Mucosa of gallbladder (tissue), 1 donor: ENCODE measurements around the gene DLGAP4. TPM values are rescaled to one million over a fixed set of nuclear protein-coding genes. Genes with fewer than 3 reads are reported as not detected.

ENCODE experiments used
- DNase-seq: peaks from one replicate; pipeline ENCODE4 v3.0.0-alpha.2; 2020; ENCODE audit warnings: low spot score
- total RNA-seq: library from RNA; stranded (reverse); gene quantifications from one replicate; pipeline ENCODE4 v1.2.1, GENCODE V29; 2021
- donor health status: DM: no; HTN: no; CAD: no.

DLGAP4 gene
- total RNA-seq, 1 donor from 2014 or later: 78.4 TPM

DNA sequence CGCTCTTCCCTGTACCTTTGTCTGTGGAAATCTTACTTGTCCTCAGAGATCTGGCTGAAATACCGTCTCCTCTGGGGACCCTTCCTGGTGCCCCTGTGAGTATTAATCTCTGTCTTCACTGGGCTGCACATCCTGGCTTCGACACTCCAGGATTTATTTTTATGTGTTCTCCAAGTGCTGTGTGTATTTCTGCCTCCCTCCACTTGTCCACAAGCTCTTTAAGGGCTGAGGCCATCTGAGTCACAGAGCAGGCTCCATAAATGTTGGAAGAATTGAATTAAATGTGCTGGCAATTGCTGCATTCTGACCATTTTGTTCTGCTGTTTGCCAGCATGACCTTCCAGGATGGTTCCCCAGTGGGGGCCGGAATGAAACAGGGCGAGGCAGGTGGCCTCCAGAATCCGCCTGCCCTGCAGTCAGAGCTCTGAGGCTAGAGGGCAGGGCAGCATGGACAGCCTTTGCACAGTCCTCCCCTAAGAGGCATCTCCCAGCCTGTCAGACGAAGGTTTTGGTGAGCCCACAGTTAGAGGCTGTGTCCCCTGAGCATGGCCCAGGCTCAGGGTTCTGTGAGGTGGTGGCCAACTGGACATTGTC is 105.8 kb downstream of the DLGAP4 start:
- DNase-seq: no peak

DNA sequence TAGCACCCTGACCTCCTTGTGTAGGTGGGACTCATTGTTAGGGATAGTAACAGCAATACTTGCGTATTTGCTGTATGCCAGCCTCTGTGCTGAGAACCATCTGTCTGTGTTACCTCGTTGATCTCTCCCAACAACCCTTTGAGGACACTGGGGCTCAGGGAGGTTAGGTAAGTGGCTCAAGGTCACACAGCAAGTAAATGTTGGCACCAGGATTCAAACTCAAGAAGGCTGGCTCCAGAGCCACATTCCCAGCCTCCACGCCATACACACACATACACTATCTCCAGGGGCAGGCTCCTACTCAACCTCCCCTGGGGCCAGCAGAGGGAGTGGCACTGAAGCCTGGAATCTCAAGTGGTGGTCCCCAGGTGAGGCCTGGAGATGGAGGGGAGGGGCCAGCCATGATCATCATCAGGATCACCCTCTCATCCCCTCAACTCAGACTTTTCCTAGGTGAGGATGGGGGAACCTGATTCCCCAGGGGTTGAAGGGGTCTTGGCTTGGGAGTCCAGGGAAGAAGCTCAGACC is 109.4 kb downstream of the DLGAP4 start:
- DNase-seq: no peak

DNA sequence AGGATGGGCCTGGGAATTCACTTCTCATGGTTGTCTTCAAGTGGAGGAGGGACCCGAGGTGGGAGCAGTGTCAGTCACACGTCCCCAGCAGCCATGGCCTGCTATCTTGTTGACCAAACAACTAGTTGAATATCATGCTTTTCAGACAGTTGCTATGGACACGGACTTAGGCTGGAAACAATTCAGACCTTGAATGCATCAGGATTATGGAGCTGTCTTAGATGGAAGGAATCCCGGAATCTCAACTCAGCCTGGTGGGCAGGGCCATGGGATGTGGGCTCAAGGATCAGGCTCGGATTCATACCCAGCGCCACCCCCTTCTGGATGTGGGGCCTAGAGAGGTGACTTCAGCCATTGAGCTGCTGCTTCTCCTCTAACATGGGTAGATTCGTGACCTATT is 112.6 kb downstream of the DLGAP4 start:
- DNase-seq: no peak

DNA sequence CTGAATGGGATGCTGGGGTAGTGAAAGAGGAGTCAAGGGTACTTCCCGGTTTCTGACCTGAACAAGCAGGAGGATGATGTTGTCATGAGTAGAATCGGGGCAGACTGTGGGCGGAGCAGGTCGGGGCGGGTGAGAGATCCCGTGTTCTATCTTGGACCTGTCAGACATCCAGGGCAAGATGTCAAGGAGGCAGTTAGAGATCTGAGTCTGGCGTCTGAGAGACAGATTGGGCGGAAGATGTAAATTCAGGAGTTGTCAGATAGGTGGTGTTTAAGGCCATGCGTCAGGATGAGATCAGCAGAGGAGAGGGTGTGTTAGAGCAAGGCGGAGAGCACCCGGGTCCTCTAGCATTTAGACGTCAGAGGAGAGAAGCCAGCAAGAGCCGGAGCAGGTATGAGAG is 115.5 kb downstream of the DLGAP4 start:
- DNase-seq: no peak

DNA sequence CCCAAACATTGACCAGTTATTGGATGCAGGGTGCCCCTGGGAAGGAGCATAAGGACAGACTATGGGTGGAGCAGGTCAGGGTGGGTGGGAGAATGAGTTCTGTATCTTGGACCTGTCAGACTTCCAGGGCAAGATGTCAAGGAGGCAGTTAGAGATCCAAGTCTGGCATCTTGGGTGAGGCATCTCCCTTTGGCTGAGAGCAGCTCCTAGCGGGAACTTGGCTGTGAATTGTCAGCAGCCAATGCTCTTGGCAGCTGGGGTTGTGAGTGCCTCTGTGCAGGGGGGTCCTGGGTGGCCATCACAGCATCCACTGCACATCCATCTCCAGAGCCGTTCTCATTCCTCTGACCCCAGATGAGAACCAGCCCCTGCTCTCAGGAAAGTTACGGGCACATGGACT is 118.2 kb downstream of the DLGAP4 start:
- DNase-seq: no peak

DNA sequence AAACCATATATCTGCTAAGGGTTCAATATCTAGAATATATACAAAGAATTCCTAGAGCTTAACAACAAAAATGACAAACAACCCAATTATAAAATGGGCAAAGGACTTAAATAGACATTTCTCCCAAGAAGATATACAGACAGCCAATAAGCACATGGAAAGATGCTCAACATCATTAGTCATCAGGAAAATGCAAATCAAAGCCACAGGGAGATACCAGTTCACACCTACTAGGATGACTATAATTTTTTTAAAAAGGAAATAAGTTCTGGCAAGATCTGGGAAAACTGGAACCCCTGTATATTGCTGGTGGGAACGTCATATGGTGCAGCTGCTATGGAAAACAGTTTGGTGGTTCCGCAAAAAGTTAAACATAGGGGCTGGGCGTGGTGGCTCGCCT is 119.0 kb downstream of the DLGAP4 start:
- DNase-seq: no peak

DNA sequence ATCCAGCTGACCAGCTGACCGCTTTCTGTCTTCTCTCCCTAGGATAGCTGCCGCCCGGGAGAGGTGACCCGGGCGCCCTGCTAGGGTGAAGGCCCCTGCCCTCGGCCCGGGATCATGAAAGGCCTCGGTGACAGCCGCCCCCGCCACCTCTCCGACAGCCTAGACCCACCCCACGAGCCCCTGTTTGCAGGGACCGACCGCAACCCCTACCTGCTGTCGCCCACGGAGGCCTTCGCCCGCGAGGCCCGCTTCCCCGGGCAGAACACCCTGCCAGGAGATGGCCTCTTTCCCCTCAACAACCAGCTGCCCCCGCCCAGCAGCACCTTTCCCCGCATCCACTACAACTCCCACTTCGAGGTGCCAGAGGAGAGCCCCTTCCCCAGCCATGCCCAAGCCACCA is 125.5 kb downstream of the DLGAP4 start:
- no peak for DNase-seq

DNA sequence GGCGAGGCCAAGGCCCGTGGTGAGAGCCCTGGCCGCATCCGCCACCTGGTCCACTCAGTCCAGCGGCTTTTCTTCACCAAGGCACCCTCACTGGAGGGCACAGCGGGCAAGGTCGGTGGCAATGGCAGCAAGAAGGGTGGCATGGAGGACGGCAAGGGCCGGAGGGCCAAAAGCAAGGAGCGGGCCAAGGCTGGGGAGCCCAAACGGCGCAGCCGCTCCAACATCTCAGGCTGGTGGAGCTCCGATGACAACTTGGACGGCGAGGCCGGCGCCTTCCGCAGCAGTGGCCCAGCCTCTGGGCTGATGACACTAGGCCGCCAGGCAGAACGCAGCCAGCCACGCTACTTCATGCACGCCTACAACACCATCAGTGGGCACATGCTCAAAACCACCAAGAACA is 126.0 kb downstream of the DLGAP4 start:
- no peak for DNase-seq

DNA sequence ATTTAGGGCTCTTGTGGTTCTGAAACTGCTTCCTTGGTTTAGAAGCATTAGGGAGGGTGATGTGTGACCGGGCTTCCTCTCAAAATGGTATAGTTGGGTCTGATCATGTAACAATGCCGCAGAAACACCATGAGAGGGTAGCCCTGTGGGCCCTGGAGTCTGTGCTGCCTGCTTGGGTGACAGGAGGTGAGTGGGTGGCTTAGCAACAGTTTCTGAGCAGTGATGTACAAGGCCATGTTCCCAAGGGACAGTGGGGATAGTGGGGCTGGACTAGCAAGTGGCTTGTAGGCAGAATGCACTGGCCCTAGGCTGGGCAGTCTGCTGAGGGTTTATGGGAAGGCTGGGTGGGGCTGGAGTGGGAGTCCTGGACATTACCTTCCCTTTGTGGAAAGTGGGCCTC is 128.2 kb downstream of the DLGAP4 start:
- no peak for DNase-seq

DNA sequence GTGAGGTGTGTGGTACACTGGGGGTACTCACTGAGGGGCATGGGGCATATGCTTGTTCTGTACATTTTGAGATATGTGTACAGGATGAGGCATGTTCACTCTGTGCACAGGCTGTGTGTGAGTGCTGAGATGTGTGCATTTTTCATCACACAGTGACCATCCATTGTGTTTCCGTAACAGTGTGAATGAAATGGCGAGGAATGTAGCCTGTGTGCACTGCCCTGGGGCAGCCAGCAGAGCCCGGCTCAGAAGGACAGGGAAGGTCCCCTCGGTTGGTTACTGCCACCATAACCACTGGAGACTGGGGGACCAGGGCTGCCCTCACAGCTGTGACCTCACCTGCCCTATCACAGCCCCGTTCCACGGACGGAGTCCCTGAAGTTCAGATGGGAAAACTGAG is 129.0 kb downstream of the DLGAP4 start:
- DNase-seq: no peak

DNA sequence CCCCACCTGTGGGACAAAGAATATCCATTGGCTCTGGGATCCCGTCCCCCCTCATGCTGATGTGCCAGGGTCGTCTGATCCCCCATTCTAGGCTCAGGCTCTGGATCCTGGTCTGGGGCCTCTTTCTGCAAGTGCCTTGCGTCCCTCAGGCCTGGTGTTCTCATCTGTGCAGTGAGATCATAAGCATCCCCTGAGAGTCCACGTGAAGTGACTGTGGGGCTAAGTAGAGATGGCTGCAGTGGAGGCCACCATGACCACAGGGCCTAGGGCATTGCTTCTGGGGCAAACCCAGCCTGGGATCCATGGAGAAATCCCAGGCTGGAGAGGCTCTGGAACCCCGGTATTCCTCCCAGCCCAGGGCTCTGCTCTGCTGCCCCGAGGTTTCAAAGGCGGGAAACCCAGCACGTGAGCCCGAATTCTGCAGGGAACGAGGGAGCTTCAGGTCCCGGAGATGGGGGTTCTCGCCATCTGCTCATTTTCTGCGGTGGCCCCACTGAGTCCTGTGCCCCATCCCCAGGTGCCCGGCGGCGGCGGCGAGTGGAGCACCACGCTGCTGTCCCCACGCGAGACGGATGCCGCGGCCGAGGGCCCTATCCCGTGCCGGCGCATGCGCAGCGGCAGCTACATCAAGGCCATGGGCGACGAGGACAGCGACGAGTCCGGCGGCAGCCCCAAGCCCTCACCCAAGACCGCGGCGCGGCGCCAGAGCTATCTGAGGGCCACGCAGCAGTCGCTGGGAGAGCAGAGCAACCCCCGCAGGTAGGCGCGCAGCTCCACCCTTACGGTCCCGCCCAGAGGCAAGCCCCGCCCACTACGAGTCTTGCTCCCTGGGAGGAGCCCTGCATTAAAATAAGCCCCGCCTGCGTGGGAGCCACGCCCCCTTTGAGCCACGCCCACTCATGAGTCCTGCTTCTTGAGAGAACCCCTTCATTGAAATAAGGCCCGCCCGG is 129.7 kb downstream of the DLGAP4 start:
- peak; percentile 71 for DNase-seq

DNA sequence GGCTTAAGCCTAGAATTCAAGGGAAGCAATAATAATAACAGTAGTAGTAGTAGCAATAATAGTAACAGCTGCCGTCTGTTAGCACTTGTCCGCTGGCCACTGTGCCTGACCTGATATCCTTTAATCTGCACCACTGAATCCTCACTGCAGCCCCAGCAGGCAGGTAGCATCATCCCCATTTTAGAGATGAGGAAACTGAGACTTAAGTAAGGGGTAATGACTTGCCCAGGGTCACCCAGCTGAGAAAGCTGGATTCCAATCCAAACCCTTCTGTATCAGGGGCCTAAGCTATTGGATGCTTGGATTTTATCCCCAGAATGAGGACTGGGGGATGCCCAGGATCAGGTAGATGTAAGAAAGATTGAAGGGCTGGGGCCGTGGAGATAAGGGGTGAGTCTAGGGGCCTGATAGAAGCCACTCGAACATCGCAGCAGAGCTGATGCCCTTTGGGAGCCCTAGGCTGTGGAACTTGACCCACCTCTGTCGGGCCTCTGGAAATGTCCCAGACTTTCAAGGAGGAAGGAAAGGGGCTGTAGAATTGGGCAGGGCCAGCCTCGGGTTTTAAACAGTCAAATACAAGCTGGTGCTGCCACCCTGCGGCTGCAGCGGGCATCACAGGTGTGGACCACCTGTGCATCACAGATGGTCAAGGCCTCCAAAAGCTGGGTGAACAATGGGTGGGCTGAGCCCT is 133.0 kb downstream of the DLGAP4 start:
- peak; percentile 58 for DNase-seq

DNA sequence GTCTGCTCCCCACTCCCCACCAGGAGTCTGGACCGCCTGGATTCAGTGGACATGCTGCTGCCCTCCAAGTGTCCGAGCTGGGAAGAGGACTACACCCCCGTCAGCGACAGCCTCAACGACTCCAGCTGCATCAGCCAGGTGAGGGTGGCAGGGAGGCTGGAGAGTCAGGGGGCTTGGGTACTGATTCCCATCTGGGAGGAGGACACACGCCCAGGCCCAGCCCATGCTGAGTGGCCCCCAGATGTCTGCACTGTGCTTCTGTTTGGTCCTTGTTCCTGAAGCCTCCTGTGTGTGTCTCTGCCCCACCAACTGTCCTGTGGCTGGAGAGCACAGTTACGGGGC is 133.6 kb downstream of the DLGAP4 start:
- no peak for DNase-seq

DNA sequence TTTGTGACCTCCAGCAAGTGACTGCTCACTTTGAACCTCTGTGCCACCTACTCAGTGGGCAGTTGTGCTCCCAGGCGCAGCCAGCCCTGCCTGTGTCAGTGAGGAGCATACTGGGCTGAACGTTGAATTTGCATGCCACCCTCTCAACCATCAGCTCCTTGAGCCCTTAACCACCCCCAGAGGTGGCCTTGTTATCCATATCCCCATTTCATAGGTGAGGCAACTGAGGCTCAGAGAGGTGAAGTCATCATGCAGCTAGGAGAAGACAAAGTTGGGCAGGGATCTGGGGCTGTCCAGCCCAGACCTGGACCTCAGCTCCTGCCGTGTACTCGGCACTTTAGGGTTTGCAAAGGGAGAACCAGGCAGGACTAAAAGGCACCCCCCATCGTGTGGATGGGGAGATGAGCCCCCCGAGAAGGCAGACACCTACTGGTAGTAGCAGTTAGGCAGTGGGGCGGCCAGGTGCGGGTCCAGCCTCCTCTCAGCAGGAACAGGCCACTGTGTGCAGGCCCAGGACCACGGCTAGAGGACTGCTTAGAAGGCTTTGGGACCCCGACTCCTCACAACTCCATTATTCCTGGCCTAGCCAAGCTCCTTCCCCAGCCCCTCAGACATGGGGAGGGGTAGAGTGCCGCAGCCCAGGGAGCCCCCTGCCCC is 134.4 kb downstream of the DLGAP4 start:
- DNase-seq: no peak

DNA sequence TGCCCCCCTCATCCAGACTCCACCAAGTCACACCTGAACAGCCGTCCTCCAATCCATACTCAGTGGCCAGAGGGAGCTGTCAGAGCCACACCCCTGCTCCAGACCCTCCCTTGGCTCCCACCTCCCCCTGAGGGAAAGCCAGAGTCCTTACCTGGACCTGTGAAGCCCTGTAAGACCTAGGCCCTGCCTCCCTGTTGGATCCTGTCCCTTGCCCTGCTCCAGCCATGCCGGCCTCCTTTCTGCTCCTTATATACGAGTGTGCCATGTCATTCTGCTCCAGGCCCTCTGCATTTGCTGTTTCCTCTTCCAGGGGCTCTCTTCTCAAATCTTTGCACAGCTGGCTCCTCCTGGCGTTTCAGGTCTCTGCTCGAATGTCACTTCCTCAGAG is 134.9 kb downstream of the DLGAP4 start:
- DNase-seq: no peak

DNA sequence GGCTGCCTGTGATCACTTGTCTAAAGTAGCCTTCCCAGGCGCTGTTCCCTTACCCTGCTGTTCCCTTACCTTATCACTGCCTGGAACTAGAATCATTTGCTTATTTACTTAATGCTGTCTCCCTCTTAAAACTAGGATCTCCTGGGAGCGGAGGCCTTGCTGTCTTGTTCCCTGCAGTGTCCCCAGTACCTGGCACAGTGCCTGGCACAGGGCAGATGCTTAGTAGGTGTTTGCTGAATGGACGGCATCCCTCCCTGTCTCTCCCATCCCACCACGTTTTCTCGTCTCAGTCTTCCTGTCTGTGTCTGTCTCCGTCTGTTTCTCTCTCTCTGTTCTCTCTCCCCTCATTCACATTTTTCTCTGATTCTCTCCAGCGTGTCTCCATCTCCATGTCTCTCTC is 135.3 kb downstream of the DLGAP4 start:
- DNase-seq: no peak

DNA sequence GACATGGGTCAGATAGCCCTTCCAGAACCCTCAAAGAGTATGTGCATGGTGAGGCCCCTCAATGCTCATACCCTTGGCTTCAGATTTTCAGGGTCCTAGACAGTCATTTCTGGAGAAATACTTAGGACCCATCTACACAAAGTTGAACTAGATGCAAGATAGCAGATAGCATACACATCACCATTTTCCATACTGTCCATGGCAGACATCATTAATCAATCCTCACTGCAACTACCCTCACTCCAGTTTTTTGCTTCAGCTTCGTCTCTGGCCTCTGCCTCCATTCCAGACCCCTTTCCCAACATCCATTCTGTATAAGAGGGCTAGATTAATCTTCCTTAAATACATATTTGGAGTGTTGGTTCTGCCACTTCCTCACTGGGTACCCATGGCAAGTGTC is 139.7 kb downstream of the DLGAP4 start:
- DNase-seq: no peak

DNA sequence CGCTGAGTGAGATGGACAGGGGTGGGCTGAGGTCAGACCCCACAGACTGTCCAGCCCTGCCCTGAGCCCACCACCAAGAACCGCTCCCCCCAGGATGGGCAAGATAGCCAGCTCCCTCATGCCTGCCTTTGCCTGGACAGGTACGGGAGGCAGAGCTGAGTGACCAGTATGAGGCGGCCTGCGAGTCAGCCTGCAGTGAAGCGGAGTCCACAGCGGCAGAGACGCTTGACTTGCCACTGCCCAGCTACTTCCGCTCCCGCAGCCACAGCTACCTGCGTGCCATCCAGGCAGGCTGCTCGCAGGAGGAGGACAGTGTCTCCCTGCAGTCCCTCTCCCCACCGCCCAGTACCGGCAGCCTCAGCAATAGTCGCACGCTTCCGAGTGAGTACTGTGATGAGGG is 140.4 kb downstream of the DLGAP4 start:
- DNase-seq: no peak

DNA sequence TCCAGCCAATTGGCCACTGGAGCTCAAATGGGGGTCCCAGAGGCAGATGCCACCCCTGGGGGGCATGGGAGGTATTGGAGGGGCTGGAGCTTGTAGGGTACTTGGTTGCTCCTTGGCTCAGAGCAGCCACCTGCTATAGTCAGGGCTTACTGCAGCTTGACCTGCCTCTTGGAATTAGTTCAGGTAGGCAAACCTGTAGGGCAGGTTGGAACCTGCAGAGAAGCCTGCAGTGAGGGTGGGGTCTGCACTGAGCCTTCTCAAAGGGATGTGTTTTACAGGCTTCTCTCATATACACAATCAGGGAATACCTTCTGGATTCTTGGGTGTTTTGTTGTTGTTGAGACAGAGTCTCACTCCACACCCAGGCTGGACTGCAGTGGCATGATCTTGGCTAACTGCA is 141.0 kb downstream of the DLGAP4 start:
- DNase-seq: no peak

DNA sequence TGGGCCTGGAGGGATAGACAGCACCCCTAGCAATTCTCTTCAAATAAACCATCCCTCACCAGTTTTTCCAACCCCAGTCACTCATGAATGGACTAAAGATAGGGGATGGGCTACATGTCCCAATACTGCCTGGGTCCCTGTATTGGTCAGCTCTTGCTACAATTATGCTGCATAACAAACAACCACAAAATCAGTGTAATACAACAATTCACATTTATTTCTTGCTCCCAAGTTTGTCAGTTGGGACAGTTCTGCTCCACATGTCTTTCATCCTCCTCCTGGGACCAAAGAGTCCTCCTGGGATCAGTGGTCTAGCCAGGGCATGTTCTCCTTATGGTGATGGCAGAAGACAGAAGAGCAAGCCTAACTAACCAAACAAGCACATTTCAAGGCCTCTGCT is 143.5 kb downstream of the DLGAP4 start:
- DNase-seq: no peak

DNA sequence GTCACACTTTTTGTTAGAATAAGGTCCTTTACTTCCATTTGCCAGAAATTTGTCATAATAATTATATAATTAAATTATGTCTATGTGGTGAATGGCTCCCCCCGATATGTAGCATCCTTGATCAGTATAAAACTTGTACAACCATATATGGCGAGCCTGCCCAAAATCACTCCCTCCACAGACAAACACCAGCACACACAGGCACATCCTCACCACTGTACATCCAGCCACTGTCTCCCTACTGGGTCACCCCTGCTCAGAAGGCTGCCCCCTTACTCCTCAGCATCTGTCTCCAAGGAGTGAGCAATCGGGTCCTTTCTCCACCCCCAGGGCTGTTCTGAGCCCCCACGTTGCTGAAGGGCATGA is 148.2 kb downstream of the DLGAP4 start:
- DNase-seq: no peak

DNA sequence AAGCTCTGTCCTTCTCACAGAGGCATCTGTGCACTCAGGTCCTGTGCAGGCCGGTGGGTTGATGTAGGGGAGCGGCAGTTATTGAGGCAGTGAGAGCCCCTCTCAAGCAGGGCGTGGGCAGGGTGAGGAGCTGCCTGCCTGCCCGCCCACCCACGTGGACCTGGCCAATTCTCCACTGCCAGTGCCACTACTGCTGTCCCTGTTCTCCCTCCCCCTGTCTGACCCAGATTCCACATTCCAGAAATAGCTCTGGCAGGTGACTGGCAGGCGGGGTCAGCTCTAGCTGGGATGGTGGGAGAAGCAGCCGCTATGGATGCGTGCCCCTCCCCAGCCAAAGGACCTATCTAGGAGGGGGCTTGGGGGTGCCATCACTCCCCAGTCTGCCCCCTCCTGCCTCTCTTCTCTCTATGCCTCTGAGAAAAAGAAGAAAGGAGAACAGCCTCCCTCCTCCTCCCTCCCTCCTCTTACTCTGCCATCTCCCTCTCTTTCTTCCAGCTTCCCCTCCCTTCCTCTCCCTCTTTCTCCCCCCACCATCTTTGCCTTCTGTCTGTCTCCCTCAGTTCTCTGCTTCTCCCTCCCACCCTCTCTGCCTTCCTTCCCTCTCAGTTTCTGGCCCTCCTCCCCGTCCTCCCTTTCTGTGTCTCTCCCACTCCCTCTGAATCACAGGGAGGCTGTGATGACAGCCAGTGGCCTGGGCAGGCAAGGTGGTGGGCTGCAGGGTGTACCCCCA is 148.7 kb downstream of the DLGAP4 start:
- DNase-seq: peak; percentile 22
